NCI-H146 treated with DMSO at 0.1 percent for 48 hours (cell line): ENCODE data around the gene PARN.
"Not testable (repeated sequence)": the region's sequence is repeated elsewhere in the genome, so short reads cannot be mapped to it uniquely, and the experiment has no call there.

ENCODE experiments used
- DNase-seq: peaks from one replicate; lab custom pipeline; 2025; ENCODE audit not compliant: unreplicated experiment; lab: John Stamatoyannopoulos, UW

Gene PARN

DNA sequence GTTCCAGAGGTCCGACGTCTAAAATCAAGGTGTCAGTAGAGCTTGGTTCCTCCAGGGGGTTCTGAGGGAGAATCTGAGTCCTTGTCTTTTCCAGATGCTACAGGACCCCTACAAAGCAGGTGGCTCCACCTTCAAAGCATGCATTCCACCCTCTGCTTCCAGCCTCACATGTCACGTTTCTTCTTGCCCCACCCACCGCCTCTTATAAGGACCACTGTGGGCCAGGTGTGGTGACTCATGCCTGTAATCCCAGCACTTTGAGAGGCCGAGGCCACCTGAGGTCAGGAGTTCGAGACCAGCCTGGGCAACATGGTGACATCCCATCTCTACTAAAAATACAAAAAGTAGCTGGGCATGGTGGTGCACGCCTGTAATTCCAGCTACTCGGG is 227.1 kb downstream of the PARN start:
- DNase-seq: not testable (repeated sequence)

- not testable (repeated sequence) for DNase-seq
Observed at GRCh38 chr16:14402114-14403000, 227.7 kb downstream of the PARN start.

DNA sequence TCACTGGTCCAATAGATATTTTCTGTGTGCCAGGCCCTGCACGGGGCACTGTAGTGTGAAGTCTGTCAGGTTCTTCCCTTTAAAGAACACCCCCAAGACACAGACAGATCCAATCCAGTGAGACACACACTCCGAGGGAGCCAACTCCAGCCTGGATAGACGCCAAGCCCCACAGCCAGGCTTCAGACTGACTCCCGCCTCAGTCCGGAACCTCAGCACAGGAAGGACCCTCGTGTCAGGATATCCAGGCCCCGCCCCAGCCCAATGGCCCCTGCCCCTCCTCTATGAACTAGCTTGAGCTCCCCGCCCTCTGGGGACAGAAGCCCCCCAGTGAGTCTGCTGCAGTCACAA is 228.4 kb downstream of the PARN start:
- not testable (repeated sequence) for DNase-seq

- not testable (repeated sequence) for DNase-seq
Observed at GRCh38 chr16:14400978-14401710, 228.9 kb downstream of the PARN start.

GRCh38 chr16:14400285-14400977 is 229.6 kb downstream of the PARN start:
- DNase-seq: no peak

DNA sequence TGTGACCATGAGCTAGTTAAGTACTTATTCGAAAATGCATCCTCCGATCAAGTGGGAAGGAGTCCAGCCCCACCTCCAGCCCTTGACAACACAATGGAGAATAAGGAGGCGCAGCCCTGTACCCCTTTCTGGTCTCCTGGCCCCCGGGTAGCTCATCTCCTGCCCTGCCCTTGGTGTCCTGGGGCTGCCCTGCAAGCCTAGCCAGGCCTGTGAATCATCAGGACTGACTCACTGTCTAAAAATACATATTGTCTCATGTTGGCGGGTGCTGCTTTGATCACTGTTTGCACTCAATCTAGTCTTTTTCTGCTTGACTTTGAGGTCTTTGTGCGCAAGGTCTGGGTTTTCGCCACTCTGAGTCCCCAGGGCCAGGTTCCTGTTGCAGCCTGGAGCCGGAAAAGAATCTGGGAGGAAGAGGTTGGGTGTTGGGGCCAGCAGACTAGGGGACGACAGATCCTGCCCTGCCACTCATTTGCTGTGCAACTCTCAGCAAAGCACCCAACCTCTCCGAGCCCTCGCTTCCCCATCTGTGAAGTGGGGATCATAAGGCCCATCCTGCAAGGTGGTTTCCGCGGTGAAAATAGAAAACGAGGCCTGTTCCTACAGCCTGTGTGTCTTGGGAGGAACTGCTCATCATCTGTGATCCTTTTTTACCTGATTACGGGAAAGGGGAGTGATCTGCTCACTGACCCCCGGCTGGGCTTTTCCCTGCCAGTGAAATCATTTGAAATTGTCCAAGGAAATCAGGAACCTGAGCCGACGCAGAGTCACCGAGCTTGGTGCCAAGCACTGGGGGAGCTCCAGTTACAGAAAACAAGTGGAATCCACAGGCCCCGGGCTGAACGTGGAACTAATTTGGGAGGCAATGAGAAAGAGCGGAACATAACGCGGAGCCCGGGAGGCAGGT is 230.4 kb downstream of the PARN start:
- peak; percentile 14 for DNase-seq

DNA sequence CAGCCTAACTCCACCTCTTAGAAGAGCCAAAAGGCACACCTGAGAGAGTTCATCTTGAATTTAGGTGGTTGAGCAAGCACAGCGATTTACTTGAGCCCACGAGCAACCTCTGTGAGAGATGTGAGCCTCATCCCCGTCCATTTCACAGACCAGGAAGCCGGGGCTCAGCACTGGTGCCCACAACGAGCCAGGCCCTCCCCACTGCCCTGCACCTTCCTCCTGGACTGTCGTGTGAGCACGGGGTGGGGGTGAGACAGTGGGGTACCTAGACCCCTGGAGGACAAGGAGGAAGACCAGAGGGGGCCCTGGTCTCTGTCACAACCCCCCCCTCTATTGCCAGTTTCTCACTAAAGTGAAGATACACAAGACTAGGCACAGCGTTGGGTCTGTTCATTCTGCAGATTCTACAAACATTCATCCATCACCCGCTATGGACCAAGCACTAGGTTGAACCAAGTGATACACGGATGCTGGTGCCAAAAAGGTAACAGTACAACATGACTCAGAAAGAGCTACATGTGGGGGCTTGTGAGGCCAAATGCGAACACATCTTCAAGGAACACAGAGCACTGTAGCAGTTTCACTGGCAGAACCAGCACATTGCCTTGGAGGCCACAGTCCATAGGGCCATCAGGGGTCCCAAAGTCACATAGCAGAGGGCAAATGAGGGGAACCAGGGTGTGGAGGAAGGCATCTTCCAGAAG is 231.9 kb downstream of the PARN start:
- DNase-seq: no peak

DNA sequence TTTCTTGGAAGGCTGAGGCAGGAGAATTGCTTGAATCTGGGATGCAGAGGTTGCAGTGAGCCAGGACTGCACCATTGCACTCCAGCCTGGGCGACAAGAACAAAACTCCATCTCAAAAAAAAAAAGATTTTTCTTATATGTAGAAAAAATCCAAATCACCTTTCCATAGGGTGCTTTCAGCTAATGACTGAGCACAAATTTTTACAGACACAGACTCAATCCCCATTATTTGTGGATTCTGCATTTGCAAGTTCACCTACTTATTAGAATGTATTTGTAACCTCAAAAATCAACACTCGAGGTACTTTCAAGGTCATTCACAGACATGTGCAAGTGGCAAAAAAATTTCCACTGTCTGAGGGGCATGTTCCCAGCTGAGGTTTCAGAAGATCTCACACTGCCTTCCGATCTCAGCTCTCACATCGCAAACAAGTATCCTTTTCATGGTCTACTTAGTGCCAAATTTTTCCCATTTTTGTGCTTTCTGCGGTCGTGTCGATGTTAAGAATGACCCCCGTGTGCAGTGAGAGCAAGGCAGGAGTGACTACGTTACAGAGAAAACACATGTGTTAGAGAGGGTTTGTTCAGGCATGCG is 234.3 kb downstream of the PARN start:
- DNase-seq: not testable (repeated sequence)

GRCh38 chr16:14394834-14395233 is 235.2 kb downstream of the PARN start:
- no peak for DNase-seq

DNA sequence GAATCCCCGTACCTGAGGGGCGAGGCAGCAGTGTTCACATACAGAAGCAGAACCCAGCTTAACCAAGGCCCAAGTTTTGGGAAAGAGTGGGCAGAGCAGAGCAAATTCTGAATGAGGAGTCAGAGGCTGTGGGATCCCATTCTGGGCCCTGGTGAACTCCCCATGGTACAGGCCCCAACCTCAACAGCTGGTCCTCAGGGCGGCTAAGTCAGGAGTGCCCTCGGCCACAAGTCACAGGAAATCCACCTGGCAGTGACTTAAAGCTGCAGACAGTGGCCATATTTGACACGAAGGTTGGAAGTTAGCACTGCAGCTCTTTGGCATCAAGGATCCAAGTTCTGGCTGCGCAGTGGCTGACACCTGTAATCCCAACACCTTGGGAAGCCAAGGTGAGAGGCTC is 237.1 kb downstream of the PARN start:
- no peak for DNase-seq

- no peak for DNase-seq
Observed at GRCh38 chr16:14389359-14389758, 240.7 kb downstream of the PARN start.

DNA sequence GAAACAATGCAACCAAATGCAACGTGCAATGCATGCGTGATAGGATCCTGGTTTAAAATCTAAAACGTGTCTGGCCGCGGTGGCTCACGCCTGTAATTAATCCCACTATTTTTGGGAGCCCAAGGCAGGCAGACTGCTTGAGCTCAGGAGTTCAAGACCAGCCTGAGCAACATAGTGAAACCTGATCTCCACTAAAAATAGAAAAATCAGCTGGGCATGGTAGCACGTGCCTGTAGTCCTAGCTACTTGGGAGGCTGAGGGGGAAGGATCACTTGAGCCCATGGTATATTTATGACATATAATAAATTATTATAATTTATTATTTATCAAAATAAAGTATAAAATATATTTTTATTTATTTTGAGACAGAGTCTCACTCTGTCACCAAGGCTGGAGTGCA is 241.8 kb downstream of the PARN start:
- no peak for DNase-seq

GRCh38 chr16:14386115-14386514 is 243.9 kb downstream of the PARN start:
- no peak for DNase-seq
